NCI-H446 (cell line): ENCODE measurements around the gene PSMC3IP.
"Not testable (repeated sequence)": the region's sequence is repeated elsewhere in the genome, so short reads cannot be mapped to it uniquely, and the experiment has no call there.

Source experiments
- DNase-seq, 2 experiments: peaks; one replicate each; lab custom pipeline; 2025; lab: John Stamatoyannopoulos, UW

PSMC3IP gene

DNA sequence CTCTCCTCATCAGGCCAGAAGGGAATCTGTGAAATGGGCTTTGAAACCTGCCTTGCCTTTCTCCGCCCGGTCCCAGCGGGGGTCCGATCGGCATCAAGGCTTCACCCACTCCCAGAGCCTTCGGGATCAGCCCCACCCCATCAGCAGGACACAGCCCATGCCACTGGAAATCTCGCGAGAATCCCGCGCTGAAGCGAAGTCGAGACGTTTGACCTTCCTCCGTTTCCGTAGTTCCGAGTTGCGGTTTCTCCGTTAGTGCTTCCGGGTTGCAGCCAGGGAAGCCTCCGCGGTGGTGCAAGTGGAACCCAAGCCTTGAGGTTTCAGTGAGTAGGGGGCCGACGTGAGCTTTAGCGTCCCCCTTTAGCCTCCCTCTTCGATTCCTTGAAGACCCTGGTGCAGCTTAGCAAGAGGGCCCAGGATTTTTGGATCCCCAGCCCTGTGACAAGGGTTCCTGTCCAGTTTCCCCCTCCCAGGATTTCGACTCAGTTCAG lies 15.6 kb downstream of the PSMC3IP start, which contains the start of gene COASY:
TSS of gene COASY (plus strand) at position 252 of the 491 bp plus-strand sequence. CDS start 475 bp downstream, outside the sequence.
- DNase-seq: peak; percentile 96 to 98

DNA sequence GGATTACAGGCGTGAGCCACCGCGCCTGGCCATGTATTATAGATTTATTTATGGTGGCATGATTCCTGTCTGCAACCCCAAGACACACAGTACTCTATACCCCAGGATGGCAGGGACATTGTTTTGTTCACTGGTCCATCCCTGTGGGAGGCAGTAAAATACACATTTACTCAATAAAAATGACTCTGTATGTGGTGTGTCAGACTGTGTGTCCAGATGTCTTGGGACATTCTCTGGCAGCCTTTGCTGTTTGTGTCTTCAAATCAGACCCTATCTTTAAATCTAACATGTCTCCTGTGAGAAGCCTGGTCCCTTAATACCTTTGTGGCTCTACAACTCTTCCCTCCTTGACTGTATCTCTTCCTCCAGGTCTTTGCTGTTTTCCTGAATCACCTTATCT lies 17.3 kb downstream of the PSMC3IP start:
- no peak for DNase-seq

DNA sequence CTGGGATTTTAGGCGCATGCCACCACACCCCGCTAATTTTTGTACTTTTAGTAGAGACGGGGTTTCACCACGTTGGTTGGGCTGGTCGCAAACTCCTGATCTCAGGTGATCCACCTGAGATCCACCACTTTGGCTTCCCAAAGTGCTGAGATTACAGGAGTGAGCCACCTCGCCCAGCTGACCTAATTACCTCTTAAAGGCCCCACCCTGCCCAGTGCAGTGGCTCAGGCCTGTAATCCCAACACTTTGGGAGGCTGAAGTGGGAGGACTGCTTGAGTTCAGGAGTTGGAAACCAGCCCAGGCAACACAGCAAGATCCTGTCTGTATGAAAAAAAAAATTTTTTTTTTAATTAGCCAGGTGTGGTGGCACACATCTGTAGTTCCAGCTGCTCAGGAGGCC lies 18.5 kb downstream of the PSMC3IP start:
- no peak for DNase-seq

DNA sequence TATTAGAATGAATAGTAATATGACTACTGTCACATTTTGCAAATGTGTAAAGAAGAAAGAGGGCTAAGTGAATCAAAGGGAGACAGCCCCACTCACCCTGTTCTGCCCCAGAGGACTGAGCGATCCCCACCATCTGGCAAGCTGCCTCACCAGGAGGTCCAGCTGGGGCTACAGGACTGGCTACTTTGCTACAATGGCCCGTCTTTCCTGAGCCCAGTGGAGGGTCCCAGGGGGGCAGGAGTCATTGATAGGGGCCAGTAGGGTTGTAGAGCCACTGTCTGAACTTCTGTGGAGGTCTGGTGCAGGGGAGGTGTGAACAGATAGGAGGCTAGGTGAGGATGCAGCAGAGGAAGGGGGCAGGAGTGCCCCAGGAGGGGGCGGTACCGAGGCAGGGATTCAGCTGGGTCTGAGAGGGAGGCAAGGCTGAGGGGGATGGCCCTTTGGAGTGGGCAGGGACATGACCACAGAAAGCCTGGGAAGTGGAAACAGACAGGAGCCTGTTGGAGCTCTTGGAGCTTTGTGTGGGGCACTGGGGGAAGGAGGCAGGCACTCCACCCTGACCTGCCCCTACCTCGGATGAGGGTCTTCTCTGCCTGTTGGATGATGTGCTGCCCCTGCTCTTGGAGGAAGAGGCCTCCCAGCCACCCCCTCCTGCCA lies 21.4 kb downstream of the PSMC3IP start:
- not testable (repeated sequence) for DNase-seq

DNA sequence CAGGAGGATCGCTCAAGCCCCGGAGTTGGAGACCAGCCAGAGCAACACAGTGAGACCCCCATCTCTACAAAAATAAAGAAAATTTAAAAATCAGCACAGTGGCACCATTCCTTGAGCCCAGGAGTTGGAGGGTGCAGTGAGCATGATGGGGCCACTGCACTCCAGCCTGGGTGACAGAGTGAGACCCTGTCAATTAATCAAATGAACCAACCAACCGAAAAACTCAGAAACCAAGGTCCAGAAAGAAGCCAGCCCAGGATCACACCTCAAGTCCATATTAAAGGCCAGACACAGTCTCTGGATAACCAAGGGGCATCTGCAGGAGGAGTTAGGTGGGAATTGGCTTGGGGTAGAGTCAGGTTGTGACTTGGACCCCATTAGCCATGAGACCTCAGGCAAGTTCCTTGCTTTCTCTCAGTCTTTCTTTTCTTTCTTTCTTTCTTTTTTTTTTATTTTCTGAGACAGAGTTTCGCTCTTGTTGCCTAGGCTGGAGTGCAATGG lies 22.4 kb downstream of the PSMC3IP start:
- DNase-seq: no peak

DNA sequence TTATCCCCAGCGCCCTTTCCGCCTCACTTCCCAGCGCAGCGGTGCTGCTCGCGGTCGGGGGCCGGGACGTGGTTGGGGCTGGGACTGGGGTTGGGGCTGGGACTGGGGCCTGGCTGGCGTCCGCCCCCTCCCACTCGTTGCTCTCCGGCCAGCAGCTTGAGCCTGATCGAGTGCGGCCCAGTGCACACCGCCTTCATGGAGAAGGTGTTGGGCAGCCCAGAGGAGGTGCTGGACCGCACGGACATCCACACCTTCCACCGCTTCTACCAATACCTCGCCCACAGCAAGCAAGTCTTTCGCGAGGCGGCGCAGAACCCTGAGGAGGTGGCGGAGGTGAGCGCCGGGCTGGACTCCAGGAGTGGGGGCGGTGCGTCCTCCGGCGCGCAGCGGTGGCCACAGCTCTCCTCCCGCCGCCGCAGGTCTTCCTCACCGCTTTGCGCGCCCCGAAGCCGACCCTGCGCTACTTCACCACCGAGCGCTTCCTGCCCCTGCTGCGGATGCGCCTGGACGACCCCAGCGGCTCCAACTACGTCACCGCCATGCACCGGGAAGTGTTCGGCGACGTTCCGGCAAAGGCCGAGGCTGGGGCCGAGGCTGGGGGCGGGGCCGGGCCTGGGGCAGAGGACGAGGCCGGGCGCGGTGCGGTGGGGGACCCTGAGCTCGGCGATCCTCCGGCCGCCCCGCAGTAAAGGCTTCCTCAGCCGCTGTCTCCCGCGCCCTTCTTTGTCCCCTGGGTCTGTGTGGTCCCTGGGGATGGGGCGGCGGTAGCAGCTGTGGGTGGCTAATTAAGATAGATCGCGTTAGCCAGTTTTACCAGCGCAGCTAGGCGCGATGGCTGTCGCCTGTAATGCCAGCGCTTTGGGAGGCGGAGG lies 23.0 kb downstream of the PSMC3IP start:
- DNase-seq: peak; percentile 11 to 78

DNA sequence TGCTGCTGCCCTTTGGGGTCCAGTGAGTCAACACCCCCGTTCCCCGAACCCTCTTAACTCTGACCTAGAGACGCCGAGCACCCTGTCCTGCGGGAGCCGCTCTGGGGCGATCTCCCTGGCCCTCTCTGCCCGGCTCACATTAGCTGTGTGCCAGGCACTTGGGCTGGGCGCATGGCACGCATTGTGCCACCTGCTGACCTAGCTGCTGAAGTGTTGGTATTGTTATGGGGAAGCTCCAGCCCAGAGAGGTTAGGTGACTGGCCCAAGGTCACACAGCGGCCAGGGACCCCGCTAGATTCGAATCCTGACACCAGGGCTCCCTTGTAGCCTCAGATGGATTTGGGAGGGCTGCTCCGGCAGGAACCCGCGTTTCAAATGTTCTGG lies 23.7 kb downstream of the PSMC3IP start:
- DNase-seq: no peak

DNA sequence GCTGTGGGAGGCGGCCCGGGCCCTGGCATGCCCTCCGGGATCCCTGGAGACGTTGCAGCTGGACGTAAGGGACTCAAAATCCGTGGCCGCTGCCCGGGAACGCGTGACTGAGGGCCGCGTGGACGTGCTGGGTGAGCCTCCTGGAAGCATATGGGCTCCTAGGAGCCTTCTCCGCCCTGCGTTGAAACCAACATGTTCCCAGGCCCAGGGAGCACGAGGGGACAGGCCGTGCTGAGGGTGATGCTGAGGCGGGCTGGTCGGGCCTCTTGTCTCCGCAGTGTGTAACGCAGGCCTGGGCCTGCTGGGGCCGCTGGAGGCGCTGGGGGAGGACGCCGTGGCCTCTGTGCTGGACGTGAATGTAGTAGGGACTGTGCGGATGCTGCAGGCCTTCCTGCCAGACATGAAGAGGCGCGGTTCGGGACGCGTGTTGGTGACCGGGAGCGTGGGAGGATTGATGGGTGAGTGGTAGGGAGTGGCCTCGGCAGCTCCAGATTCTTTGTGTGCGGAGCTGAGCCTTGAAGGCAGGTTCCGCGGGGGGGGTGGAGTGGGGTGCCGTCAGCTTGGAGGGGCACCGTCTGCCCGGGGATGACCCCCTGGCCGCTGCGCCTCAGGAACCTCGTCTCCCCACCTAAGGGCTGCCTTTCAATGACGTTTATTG lies 24.2 kb downstream of the PSMC3IP start:
- DNase-seq: no peak

DNA sequence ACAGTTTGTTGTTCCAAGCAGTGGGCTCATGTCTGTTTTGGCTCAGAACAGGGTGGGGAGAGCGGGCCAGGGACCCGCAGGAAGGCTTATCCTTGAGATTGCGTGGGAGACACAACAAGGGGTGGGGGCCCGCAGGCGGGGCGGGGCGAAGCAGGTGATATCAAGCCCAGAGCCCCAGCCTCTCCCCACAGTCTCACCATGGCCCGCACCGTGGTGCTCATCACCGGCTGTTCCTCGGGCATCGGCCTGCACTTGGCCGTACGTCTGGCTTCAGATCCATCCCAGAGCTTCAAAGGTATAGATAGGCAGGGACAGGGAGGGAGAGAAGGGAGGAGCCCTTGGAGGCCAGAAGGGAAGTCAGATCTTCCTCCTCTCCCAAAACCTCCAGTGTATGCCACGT lies 24.8 kb downstream of the PSMC3IP start, which contains the start of gene HSD17B1:
TSS of gene HSD17B1 (plus strand) at position 188 of the 400 bp plus-strand sequence. CDS start at position 199, 11 bp downstream.
- not testable (repeated sequence) for DNase-seq

DNA sequence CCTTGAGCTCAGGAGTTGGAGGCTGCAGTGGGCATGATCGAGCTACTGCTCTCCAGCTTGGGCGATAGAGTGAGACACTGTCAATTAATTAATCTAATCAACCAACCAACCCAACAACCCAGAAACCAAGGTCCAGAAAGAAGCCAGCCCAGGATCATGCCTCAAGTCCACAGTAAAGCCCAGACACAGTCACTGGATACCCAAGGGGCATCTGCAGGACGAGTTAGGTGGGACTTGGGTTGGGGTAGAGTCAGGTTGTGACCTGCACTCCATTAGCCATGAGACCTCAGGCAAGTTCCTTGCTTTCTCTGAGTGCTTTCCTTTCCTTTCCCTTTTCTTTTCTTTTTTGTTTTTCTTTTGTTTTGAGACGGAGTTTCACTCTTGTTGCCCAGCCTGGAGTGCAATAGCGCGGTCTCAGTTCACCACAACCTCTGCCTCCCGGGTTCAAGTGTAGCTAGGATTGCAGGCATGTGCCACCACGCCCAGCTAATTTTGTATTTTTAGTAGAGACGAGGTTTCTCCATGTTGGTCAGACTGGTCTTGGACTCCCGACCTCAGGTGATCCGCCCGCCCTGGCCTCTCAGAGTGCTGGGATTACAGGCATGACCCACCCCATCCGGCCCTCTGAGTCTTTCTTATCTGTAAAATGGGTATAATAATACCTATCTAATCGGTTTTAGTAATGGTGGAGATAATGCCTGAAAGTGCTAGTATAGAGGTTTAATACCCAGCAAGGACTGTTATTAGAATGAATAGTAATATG lies 28.4 kb downstream of the PSMC3IP start:
- DNase-seq: no peak

DNA sequence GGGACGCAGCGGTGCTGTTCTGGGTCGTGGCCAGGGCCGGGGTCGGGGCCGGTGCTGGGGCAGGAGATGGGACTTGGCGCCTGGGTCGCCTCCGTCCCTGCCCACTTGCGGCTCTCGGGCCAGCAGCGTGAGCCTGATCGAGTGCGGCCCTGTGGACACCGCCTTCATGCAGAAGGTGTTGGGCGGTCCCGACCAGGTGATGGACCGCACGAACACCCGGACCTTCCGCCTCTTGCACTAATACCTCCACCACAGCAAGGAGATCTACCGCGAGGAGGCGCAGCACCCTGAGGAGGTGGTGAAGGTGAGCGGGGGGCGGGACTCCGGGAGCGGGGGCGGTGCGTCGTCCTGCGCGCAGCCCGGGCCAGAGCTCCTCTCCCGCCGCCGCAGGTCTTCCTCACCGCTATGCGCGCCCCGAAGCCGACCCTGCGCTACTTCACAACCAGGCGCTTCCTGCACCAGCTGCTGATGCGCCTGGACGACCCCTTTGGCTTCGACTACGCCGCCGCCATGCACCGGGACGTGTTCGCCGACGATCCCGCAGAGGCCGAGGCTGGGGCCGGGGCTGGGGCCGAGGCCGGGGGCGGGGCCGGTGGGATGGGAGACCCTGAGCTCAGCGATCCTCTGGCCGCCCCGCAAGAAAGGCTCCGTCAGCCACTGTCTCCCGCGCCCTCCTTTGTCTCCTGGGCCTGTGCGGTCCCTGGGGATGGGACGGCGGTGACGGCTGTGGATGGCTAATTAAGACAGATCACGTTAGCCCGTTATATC lies 29.3 kb downstream of the PSMC3IP start:
- DNase-seq: no peak

DNA sequence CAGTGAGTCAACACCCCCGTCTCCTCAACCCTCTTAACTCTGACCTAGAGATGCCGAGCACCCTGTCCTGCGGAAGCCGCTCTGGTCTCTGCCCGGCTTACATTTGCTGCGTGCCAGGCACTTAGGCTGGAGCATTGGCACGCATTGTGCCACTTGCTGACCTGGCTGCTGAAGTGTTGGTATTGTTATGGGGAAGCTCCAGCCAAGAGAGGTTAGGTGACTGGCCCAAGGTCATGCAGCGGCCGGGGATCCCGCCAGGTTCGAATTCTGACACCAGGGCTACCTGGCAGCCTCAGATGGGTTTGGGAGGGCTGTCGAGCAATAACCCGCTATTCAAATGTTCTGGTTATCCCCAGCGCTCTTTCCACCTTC lies 29.8 kb downstream of the PSMC3IP start:
- DNase-seq: no peak

DNA sequence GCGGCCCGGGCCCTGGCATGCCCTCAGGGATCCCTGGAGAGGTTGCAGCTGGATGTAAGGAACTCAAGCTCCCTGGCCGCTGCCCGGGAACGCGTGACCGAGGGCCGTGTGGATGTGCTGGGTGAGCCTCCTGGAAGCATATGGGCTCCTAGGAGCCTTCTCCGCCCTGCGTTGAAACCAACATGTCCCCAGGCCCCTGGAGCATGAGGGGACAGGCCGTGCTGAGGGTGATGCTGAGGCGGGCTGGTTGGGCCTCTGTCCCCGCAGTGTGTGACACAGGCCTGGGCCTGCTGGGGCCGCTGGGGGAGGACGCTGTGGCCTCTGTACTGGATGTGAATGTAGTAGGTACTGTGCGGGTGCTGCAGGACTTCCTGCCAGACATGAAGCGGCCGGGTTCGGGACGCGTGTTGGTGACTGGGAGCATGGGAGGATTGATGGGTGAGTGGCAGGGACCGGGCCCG lies 30.5 kb downstream of the PSMC3IP start:
- DNase-seq: no peak

DNA sequence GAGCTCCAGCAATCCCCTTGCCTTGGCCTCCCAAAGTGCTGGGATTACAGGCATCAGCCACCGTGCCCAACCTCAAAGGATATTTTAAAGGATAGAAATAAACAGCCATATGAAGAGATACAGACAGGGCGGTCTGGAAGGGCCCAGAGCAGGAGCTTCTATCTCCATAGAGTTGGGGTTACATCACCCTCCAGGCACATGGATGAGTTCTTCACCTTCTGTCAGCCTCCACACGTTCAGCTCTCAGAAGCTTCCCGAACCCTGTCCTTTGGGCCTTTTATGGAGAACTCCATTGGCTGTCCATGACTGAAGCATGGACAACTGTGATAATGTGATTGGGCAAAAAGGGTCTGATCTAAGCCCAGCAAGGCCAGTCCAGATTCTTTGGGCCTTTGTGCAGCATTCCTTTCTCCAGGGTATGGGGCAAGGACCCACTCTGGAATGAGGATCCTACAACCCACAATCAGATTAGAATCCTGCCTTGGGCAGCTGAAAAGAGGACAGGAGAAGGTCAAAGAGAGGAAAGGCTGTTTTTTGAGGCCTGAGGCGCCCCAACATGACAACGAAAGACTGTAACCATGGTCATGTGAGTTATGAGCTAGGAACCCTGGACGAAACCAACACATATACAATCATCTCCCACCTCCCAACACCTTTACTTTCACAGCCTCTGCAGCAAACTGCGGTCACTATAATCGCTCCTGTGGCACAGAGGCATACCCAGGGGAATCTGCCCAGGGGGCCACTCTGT lies 31.6 kb downstream of the PSMC3IP start:
- DNase-seq: not testable (repeated sequence)

DNA sequence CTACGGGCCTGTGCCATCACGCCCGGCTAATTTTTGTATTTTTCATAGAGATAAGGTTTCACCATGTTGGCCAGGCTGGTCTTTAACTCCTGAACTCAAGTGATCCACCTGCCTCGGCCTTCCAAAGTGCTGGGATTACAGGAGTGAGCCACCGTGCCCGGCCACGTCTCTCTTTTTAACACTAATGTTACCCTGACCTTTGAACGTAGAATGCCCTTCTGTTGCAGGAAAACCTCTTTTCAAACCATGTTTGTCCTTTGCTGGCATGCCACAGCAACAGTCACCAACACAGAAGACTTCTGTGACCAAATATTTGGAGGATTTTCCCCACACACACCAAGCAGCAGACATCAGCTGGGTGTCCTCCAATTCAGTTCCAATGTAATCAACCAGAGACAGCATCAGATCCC lies 32.6 kb downstream of the PSMC3IP start:
- no peak for DNase-seq

DNA sequence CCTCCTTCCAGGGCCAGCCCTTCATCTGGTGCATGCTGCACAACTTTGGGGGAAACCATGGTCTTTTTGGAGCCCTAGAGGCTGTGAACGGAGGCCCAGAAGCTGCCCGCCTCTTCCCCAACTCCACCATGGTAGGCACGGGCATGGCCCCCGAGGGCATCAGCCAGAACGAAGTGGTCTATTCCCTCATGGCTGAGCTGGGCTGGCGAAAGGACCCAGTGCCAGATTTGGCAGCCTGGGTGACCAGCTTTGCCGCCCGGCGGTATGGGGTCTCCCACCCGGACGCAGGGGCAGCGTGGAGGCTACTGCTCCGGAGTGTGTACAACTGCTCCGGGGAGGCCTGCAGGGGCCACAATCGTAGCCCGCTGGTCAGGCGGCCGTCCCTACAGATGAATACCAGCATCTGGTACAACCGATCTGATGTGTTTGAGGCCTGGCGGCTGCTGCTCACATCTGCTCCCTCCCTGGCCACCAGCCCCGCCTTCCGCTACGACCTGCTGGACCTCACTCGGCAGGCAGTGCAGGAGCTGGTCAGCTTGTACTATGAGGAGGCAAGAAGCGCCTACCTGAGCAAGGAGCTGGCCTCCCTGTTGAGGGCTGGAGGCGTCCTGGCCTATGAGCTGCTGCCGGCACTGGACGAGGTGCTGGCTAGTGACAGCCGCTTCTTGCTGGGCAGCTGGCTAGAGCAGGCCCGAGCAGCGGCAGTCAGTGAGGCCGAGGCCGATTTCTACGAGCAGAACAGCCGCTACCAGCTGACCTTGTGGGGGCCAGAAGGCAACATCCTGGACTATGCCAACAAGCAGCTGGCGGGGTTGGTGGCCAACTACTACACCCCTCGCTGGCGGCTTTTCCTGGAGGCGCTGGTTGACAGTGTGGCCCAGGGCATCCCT lies 34.1 kb downstream of the PSMC3IP start:
- no peak for DNase-seq

DNA sequence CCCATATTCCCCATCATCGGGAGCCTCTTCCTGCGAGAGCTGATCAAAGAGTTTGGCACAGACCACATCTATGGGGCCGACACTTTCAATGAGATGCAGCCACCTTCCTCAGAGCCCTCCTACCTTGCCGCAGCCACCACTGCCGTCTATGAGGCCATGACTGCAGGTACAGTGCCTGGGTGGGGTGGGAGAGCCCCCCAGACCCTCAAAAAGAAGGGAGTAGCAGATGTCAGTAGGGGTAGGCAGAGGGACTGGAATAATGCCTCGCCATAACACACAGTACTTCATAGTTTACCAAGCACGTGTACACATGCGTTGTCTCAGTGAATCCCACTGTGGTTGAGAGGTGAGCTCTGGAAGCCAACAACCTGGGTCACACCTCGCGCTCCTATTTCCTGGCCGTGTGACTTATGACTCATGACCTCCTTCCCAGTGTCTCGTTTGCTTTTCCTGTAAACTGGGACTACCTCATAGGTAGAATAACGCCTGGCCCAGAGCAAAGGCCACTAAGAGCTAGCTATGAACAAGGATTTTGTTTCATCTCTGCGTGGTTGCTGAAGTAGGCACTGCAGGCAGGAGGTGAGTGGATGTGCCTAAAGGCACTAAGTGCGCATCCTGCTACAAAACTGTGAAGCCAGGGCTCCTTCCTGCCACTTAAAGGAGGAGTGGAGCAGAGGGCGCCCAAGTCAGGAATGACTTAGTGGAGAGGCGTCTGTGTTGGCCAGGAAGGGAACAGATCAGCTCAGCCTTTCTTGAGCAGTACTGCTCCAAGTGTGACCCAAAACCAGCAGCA lies 36.3 kb downstream of the PSMC3IP start:
- DNase-seq: no peak

DNA sequence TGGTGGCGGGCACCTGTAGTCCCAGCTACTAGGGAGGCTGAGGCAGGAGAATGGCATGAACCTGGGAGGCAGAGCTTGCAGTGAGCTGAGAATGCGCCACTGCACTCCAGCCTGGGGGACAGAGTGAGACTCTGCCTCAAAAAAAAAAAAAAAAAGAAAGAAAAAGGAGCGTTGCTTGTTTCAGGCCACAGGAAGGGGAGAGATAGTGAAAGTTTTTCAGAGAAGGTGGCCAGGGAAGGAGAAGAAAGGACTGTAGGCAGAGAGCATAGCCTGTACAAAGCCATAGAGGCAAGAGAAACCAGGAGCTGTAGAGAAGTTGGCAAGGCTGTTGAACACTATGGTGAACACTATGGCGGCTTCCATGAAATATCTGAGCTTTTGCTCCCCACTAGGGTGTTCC lies 37.0 kb downstream of the PSMC3IP start:
- not testable (repeated sequence) for DNase-seq
